ENCODE data around the gene PSMC3IP. TPM values are rescaled to one million over a fixed set of nuclear protein-coding genes. Genes with fewer than 3 reads are reported as not detected.
A peak's percentile ranks its signal among the peaks of the same experiment; 100 is the strongest.

Gene PSMC3IP
- total and polyA plus RNA-seq, 2 donors (not counting 3 experiments of a cell fraction or from before 2014, with no cell fraction given) = 5.9 to 19.3 TPM

DNA sequence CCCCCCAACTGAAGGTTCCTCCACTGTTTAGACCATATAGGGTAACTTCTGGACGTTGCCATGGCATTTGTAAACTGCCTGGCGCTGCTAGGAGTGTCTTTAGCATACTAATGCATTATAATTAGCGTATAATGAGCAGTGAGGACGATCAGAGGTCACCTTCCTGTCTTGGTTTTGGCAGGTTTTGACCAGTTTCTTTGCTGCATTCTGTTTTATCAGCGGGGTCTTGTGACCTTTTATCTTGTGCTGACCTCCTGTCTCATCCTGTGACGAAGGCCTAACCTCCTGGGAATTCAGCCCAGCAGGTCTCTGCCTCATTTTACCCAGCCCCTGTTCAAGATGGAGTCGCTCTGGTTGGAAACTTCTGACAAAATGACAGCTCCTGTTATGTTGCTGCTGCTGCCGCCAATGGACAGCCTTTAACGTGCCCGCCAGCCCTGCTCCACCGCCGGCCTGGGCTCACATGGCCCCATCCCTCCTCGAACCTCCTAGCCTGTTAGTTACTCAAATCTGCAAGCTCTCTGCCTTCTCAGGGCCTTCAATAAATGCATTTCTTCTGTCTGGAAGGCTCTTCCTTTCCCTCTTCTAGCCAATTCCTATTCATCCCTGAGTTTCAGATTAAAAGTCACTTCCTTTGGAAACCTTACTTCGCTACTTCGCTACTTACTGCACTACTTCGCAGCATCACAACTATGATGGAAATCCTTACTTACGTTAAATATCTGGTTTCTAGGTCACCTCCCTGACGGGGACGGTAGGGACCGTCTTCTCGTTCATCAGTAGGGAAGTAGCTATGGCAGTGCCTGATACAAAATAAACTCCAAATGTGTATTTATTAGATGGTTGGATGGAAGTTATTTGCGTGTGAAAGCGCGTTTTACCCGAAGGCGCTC is 42.1 kb downstream of the PSMC3IP start:
- Histone ChIP-seq H3K27ac (ENCODE audit: insufficient read depth, low read depth, low read length) (peak overlapping the region; percentile 79), H3K9me3 (replicated peaks; ENCODE audit: control insufficient read depth, insufficient read depth, low read length) (no peaks in the 10 kb centered on the region), H2AFZ (ENCODE audit: low read depth, low read length) (peak overlapping the region; percentile 81), H3K4me2 (ENCODE audit: insufficient read depth, low read length) (peak overlapping the region; percentile 79), H4K20me1 (replicated peaks; ENCODE audit: control insufficient read depth, extremely low read depth, insufficient read depth, low read length) (no peaks in the 10 kb centered on the region), H3K9me1 (replicated peaks; ENCODE audit: control insufficient read depth, extremely low read depth, insufficient read depth, low read length) (no peaks in the 10 kb centered on the region), H3K4me3 (replicated peaks in 1 of 3; ENCODE audit: insufficient read depth in 1 of 3, low read depth in 1 of 3, low read length in 3 of 3) (peak overlapping the region in 2 of 3 experiments; percentile 49 to 80), H3K36me3 (ENCODE audit: control insufficient read depth in 2 of 2, extremely low read depth in 1 of 2, insufficient read depth in 2 of 2, low read length in 2 of 2) (peaks cover 0 to 2% of the 10 kb centered on the region in 2 experiments), H3K9ac (replicated peaks; ENCODE audit: extremely low read depth, insufficient read depth, low read length) (peak overlapping the region; percentile 80), H3K4me1 (ENCODE audit: control insufficient read depth, extremely low read depth, insufficient read depth, low read length) (peaks cover 16% of the 10 kb centered on the region), H3K79me2 (ENCODE audit: control insufficient read depth, insufficient read depth, low read length) (peaks cover 4% of the 10 kb centered on the region), H3K27me3 (ENCODE audit: control insufficient read depth in 2 of 2, insufficient read depth in 2 of 2, low read length in 2 of 2) (no peaks in the 10 kb centered on the region)
- CTCF ChIA-PET = interaction anchor here (1.1 to 3.1 kb wide), 6 partner anchors 8 to 141 kb away, joined by 3 to 14 read pairs (median 8); partner anchors contain the start of gene PLEKHH3
- TSS peak; percentile 75 for BruUV-seq (replicated peaks)
- intact Hi-C loops (cut with micrococcal nuclease) (loop anchor here (1.0 to 2.0 kb wide), 2 partner anchors 17 to 19 kb away; no protein-coding TSS in a partner anchor), dilution Hi-C loops (cut with MboI; ENCODE audit: extremely low pct_ligation_motif_present, low sequenced_read_pairs) (no loop called here)
- POLR2A ChIA-PET = interaction anchor here (1.6 kb wide), 1 partner anchor 17 kb away, joined by 5 read pairs; no protein-coding TSS in a partner anchor
- FAIRE-seq (peak; percentile 18), DNase-seq (ENCODE audit: low read depth, low spot score) (no peak)
- TF ChIP-seq POLR2A (IDR thresholded peaks at IDR 0.05; ENCODE audit: low read depth, low read length) = no peak
- TF ChIP-seq POLR2AphosphoS5 (IDR thresholded peaks at IDR 0.05; ENCODE audit: insufficient read depth, low read depth, low read length) = no peak
- no peak for TF ChIP-seq MYC (IDR thresholded peaks at IDR 0.05; ENCODE audit: low read depth, low read length)
- TF ChIP-seq MAX (IDR thresholded peaks at IDR 0.05; ENCODE audit: insufficient read depth, insufficient read length) = no peak
- TF ChIP-seq JUN (IDR thresholded peaks at IDR 0.05; ENCODE audit: borderline replicate concordance, insufficient read depth, insufficient read length, low read depth) = no peak
- TF ChIP-seq, protein P1, sequence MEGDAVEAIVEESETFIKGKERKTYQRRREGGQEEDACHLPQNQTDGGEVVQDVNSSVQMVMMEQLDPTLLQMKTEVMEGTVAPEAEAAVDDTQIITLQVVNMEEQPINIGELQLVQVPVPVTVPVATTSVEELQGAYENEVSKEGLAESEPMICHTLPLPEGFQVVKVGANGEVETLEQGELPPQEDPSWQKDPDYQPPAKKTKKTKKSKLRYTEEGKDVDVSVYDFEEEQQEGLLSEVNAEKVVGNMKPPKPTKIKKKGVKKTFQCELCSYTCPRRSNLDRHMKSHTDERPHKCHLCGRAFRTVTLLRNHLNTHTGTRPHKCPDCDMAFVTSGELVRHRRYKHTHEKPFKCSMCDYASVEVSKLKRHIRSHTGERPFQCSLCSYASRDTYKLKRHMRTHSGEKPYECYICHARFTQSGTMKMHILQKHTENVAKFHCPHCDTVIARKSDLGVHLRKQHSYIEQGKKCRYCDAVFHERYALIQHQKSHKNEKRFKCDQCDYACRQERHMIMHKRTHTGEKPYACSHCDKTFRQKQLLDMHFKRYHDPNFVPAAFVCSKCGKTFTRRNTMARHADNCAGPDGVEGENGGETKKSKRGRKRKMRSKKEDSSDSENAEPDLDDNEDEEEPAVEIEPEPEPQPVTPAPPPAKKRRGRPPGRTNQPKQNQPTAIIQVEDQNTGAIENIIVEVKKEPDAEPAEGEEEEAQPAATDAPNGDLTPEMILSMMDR (IDR thresholded peaks at IDR 0.05; ENCODE audit: extremely low read depth in 1 of 2, insufficient read depth in 1 of 2, low read depth in 1 of 2, low read length in 2 of 2) = no peak
- TF ChIP-seq GATA2 (IDR thresholded peaks at IDR 0.05; ENCODE audit: insufficient read depth, insufficient read length, low read depth, low read length) = no peak
- TF ChIP-seq EZH2 (IDR thresholded peaks at IDR 0.05; ENCODE audit: borderline replicate concordance, low read depth, low read length, severe bottlenecking) = no peak
- TF ChIP-seq FOS (IDR thresholded peaks at IDR 0.05; ENCODE audit: borderline replicate concordance, insufficient read depth, low read length) = no peak

Data from endothelial cell of umbilical vein (primary cell).